GM19025 (cell line): Measurements from ENCODE around the gene IGFL4.

Source experiments
- ATAC-seq: cut with Tn5 transposase; IDR thresholded peaks from one replicate; pipeline ENCODE4 v1.9.1; 2021; ENCODE audit warnings: mild to moderate bottlenecking, low read depth, moderate library complexity; ENCODE audit not compliant: unreplicated experiment

IGFL4 gene

GRCh38 chr19:46065486-46066071 lies 24.8 kb upstream of the IGFL4 start:
- no peak for ATAC-seq

DNA sequence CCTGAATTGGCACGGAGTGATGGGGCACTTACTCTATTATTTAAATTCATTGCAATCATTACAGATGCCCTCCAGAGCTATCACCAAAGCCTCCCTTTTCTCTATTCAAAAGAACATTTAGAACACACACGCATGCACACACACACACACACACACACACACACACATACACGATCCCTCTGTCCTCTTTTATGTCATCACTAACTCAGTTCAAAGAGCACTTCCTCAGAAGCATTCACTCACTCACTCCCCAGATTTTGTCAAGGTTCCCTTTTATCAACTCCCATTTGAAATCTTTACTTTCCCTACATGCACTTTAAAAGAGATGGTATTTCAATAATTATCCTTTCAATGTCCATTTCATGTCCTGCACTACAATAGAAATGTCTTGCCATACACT lies 22.4 kb upstream of the IGFL4 start:
- no peak for ATAC-seq

GRCh38 chr19:46060012-46060411 lies 19.2 kb upstream of the IGFL4 start:
- no peak for ATAC-seq

- no peak for ATAC-seq
Observed at GRCh38 chr19:46058778-46059177, 18.0 kb upstream of the IGFL4 start.

DNA sequence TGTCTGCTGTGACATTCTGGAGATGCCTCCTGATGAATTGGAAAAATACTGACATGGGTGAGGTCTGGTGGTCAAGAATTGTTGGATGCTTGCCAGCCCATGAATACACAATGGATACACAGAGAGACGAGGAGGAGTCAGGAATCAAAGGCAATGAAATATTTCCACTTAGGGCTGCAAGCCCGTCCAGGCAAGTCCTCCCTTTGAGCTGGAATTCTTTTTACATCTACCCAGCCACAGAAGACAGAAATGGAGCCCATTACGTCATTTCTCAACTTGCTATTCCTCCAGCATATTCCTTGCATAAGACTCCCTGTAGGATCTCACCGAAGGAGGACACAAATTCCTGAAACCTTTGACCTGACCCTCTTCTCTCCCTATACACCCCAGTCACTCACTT lies 15.7 kb upstream of the IGFL4 start:
- ATAC-seq = no peak

DNA sequence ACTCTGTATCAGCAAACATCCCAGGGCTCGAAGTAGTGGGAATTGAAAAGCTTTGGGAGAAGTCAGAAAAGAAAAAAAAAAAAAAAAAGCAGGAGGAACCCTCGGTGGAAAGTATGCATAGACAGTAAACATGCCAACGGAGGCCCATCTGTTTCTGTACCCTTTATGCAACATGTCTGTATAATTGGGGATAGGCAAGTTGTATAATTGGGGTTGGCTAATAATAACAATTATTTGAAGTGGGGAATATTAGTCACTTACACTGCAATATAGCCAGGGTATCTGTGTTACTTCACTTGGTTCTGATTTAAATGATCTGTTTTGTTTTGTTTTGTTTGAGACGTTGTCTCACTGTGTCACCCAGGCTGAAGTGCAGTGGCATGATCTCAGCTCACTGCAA lies 12.1 kb upstream of the IGFL4 start:
- ATAC-seq = no peak

GRCh38 chr19:46049597-46049996 lies 8.8 kb upstream of the IGFL4 start:
- ATAC-seq = no peak

GRCh38 chr19:46043519-46043918 lies 2.7 kb upstream of the IGFL4 start:
- no peak for ATAC-seq

DNA sequence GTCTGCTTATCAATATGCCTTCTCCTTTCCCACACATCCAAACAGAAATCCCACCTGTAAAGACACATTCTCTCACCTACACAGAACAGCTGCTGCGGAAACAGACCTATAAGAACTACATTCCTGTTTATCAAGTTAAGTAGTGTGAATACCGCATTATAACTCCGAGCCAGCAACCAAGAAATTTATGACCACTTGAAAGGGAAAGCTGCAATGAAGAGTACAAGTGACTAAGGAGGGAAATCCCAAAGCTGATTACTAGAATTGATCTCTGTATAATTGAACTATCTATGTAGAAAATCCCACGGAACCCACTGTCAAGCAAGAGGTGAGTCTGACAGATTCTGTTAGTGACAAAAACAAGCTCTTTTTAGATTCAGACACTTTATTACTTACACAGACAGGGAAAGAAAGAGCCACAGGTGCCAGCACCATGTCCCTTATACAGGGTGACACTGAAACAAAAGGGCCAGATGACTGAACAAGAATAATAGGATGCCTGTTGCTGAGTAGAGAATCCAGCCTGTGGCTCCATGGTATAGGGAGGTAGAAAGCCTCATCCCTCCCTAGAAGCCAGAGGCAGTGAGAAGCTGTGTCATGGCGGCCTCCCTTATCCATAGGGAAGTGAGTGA lies 1.6 kb upstream of the IGFL4 start:
- no peak for ATAC-seq

- ATAC-seq = no peak
Observed at GRCh38 chr19:46040125-46040524, 677 bp downstream of the IGFL4 start.

DNA sequence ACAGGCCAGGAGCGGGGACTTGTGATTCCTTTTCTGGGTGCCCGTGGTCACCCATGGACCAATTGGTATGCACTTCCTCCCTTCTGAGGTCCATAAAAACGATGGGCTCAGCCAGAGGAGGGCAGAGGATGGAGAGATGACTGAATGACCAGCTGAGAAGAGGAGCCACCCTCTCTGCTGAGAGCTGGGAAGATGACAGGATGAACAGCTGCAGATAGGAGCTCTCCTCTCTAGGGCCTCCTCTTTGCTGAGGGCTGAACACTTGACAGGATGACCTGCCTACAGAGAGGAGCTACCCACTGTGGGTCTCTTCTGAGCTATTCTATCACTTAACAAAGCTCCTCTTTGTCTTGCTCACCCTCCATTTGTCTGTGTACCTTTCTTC lies 4.1 kb downstream of the IGFL4 start:
- no peak for ATAC-seq

GRCh38 chr19:46035986-46036743 lies 4.6 kb downstream of the IGFL4 start:
- ATAC-seq = no peak

- ATAC-seq = no peak
Observed at GRCh38 chr19:46035546-46035945, 5.3 kb downstream of the IGFL4 start.

GRCh38 chr19:46033401-46033800 lies 7.4 kb downstream of the IGFL4 start:
- no peak for ATAC-seq

DNA sequence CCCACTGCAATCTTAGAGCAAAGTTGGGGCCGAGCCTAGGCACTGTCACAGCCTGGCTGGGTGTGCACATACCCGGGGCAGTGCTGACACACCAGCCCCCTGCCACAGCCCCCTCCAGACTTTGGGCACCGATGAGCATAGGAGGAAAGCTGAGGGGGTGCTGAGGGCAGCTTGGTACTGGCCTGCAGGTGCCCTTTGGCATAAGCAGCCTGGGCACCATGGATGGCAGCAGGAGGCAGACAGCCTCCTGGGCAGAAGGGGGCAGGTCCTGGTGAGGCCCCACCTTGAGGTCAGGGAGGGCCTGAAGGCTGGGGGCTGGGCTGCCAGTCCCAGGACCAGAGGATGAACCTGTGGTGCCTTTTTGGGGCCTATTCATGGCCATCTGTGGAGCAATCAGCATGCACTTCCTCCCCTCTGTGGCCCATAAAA lies 8.2 kb downstream of the IGFL4 start:
- no peak for ATAC-seq

DNA sequence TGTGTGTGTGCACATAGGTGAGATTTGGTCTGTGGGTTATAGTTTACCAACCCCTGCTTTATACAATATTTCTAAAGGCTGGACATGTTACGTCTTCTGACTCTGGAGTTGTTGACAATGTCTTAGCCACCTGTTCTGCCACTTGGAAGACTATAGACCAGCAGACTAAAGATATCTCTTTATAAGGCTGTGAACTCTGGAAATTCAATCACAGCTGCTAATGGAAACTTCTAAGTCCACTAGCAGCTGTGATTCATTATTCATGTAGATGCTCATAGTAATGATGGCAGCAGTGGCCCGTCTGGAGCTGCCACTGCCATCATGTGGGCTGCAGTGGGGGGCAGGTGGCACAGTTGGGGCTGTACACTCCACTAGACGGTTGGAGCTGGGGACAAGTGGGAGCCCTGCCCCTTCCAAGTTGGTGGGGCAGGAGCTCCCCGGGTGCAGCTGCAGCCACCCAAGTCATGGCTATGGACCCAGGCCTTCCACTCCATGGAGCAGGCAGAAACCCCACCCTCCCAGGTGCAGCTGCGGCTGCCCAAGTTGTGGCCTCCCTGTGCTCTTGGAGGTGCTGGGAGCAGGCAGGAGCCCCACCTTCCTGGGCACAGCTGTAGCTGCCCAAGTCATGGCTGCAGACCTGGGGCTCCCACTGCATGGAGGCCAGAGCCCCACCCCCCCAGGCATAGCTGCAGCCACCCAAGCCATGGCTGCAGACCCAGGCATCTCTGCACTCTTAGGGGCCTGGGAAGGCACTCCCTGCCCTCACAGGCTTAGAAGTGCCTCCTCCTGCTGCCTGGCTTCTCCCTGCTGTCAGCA lies 8.8 kb downstream of the IGFL4 start:
- no peak for ATAC-seq

DNA sequence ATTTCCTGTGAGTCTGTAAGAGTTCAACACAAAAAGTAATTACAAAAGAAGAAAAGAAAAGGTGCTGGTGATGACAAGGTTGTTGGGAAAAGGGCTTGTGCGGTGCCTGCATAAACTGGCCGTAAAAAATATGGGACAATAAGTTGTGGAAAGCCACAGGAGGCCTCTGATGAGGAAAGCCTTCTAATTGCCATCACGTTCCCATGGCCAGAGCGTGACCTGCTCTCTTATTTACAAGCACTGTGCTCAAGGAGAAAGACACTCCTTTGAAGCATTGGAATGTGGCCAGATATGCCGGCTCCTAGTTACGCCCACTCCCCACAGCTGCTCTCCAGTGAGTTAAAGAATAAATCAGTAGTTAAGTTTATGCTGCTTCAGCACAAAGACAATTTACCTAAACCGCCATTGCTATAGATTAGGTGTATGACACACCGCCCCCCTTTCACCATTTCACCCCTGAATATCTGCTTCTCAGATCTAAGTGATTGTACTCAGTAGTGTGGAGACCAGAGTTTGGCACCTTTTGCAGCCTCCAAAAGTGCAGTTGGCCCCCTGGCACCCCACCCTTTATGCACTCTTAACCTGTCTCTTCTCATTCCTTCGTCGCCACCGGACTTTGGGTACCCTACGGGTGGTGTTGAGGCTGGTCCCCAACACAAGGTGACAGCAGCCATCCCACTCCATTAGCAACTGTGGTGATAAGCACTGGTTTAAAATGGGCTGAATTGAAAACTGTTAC lies 9.8 kb downstream of the IGFL4 start:
- no peak for ATAC-seq

DNA sequence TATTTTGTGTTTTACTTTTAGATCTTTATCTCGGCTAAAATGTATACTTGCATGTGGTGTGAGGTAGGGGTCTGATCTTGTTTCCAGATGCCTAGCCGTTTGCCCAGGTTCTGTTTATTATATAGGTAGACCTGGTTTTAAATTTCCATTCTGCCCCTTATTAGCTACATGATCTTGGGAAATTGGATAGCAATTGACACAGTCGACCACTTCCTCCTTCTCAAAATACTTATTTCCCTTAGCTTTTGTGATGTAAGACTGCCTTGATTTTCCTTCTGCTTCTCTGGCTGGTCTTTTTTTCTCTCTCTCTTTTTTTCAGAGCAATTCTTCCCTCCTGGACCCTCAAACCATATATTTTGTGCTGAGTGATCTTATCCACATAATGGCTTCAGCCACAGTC lies 15.0 kb downstream of the IGFL4 start:
- no peak for ATAC-seq

DNA sequence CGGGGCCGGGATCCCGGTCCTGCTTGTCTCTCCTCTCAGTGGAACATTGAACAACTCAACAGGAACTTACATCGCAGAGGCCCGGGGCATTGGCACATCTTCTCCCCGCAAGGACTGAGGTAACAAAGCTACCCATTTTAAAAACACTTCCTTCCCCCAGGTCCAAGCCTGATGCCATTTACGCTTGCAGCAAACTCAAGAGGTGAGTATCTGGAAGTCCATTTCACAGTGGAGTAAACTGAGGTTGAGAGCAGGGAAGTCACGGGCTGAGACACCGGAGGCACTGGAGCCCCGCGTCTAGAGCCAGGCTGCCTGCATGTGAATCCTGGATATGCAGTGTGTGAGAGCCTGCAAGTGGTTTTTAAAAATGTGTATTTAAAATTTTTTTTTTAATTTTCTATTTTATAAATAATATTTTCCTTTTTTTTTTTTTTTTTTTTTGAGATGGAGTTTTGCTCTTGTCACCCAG lies 17.5 kb downstream of the IGFL4 start:
- no peak for ATAC-seq
